Measurements from ENCODE around the gene CSRP3.

Gene CSRP3

GRCh38 chr11:19191530-19192169 is 10.1 kb downstream of the CSRP3 start:
- DNase-seq (ENCODE audit: low spot score) = no peak
- no peak for TF ChIP-seq CTCF (IDR thresholded peaks at IDR 0.05; ENCODE audit: extremely low read depth, insufficient read depth, missing control alignments)
- in situ Hi-C loops (cut with MboI; ENCODE audit: low pct_unique_long_range_greater_than_20kb, low sequenced_read_pairs, unreplicated experiment) = no loop called here

GRCh38 chr11:19187833-19188258 is 13.9 kb downstream of the CSRP3 start:
- DNase-seq (ENCODE audit: low spot score) = no peak
- in situ Hi-C loops (cut with MboI; ENCODE audit: low pct_unique_long_range_greater_than_20kb, low sequenced_read_pairs, unreplicated experiment) = no loop called here
- TF ChIP-seq CTCF (IDR thresholded peaks at IDR 0.05; ENCODE audit: extremely low read depth, insufficient read depth, missing control alignments) = no peak

- TF ChIP-seq CTCF (IDR thresholded peaks at IDR 0.05; ENCODE audit: extremely low read depth, insufficient read depth, missing control alignments) = no peak
- DNase-seq (ENCODE audit: low spot score) = no peak
- in situ Hi-C loops (cut with MboI; ENCODE audit: low pct_unique_long_range_greater_than_20kb, low sequenced_read_pairs, unreplicated experiment) = no loop called here
Measured at GRCh38 chr11:19187114-19187832, 14.5 kb downstream of the CSRP3 start.

- TF ChIP-seq CTCF (IDR thresholded peaks at IDR 0.05; ENCODE audit: extremely low read depth, insufficient read depth, missing control alignments) = no peak
- DNase-seq (ENCODE audit: low spot score) = no peak
- in situ Hi-C loops (cut with MboI; ENCODE audit: low pct_unique_long_range_greater_than_20kb, low sequenced_read_pairs, unreplicated experiment) = no loop called here
Measured at GRCh38 chr11:19185516-19186052, 16.2 kb downstream of the CSRP3 start.

- in situ Hi-C loops (cut with MboI; ENCODE audit: low pct_unique_long_range_greater_than_20kb, low sequenced_read_pairs, unreplicated experiment) = no loop called here
- DNase-seq (ENCODE audit: low spot score) = no peak
- TF ChIP-seq CTCF (IDR thresholded peaks at IDR 0.05; ENCODE audit: extremely low read depth, insufficient read depth, missing control alignments) = no peak
Measured at GRCh38 chr11:19185036-19185435, 16.7 kb downstream of the CSRP3 start.

GRCh38 chr11:19183646-19184045 is 18.1 kb downstream of the CSRP3 start:
- DNase-seq (ENCODE audit: low spot score) = no peak
- TF ChIP-seq CTCF (IDR thresholded peaks at IDR 0.05; ENCODE audit: extremely low read depth, insufficient read depth, missing control alignments) = no peak
- in situ Hi-C loops (cut with MboI; ENCODE audit: low pct_unique_long_range_greater_than_20kb, low sequenced_read_pairs, unreplicated experiment) = no loop called here

All from GM13977 (cell line).